ENCODE data around the gene BTBD19.

BTBD19 gene

GRCh38 chr1:44820328-44821239 is 12.3 kb downstream of the BTBD19 start:
- no peak for TF ChIP-seq REST (IDR thresholded peaks at IDR 0.05; ENCODE audit: low read depth)
- TF ChIP-seq NFIC (IDR thresholded peaks at IDR 0.05): no peak
- TF ChIP-seq MAX (IDR thresholded peaks at IDR 0.05): no peak
- TF ChIP-seq CEBPB (IDR thresholded peaks at IDR 0.05): no peak
- TF ChIP-seq FOXM1 (IDR thresholded peaks at IDR 0.05; ENCODE audit: borderline replicate concordance, low read depth): no peak
- no peak for TF ChIP-seq YY1 (IDR thresholded peaks at IDR 0.05; ENCODE audit: low read depth)
- TF ChIP-seq USF1 (IDR thresholded peaks at IDR 0.05): no peak
- TF ChIP-seq EGR1 (IDR thresholded peaks at IDR 0.05): no peak
- no peak for TF ChIP-seq CREB1 (IDR thresholded peaks at IDR 0.05; ENCODE audit: low read depth)
- no peak for TF ChIP-seq ZBTB7A (IDR thresholded peaks at IDR 0.05; ENCODE audit: low read depth)
- TF ChIP-seq TAF1 (IDR thresholded peaks at IDR 0.05; ENCODE audit: low read depth): no peak
- no peak for TF ChIP-seq RAD21 (IDR thresholded peaks at IDR 0.05; ENCODE audit: low read depth)
- no peak for TF ChIP-seq TCF12 (IDR thresholded peaks at IDR 0.05; ENCODE audit: low read depth)
- TF ChIP-seq EP300 (IDR thresholded peaks at IDR 0.05; ENCODE audit: borderline replicate concordance): no peak

GRCh38 chr1:44821240-44821715 is 13.0 kb downstream of the BTBD19 start:
- no peak for TF ChIP-seq RAD21 (IDR thresholded peaks at IDR 0.05; ENCODE audit: low read depth)

GRCh38 chr1:44822131-44822701 is 13.9 kb downstream of the BTBD19 start:
- TF ChIP-seq CEBPB (IDR thresholded peaks at IDR 0.05): no peak
- no peak for TF ChIP-seq REST (IDR thresholded peaks at IDR 0.05; ENCODE audit: low read depth)

- TF ChIP-seq TCF12 (IDR thresholded peaks at IDR 0.05; ENCODE audit: low read depth) (no peak), USF1 (IDR thresholded peaks at IDR 0.05) (no peak), REST (IDR thresholded peaks at IDR 0.05; ENCODE audit: low read depth) (no peak), YY1 (IDR thresholded peaks at IDR 0.05; ENCODE audit: low read depth) (no peak), CEBPB (IDR thresholded peaks at IDR 0.05) (no peak), CREB1 (IDR thresholded peaks at IDR 0.05; ENCODE audit: low read depth) (no peak), FOXM1 (IDR thresholded peaks at IDR 0.05; ENCODE audit: borderline replicate concordance, low read depth) (no peak), TEAD4 (IDR thresholded peaks at IDR 0.05) (no peak), NFIC (IDR thresholded peaks at IDR 0.05) (no peak), RAD21 (IDR thresholded peaks at IDR 0.05; ENCODE audit: low read depth) (no peak), EP300 (IDR thresholded peaks at IDR 0.05; ENCODE audit: borderline replicate concordance) (no peak)
Observed at GRCh38 chr1:44822981-44823451, 14.7 kb downstream of the BTBD19 start.
